CD4-positive, CD25-positive, alpha-beta regulatory T cell (primary cell): ENCODE data around the gene DGKZ. TPM values are rescaled to one million over a fixed set of nuclear protein-coding genes. Genes with fewer than 3 reads are reported as not detected.

ENCODE experiments used
- ATAC-seq, 2 donors: fragments of 150-1000 bp; cut with Tn5 transposase; one replicate each; pipeline ENCODE4 v1.10.0; 2021; ENCODE audit warnings: low read depth in 2 of 2, moderate number of reproducible peaks in 2 of 2, moderate library complexity in 1 of 2
- DNase-seq, 3 donors: peaks; one replicate each; pipeline versions ENCODE4 v3.0.0 to v3.0.0-alpha.2; 2012 to 2022; ENCODE audit warnings: mixed read lengths in 1 of 3
- H3K27ac ChIP-seq: one replicate; pipeline ENCODE4 v1.7.0; 2013; ENCODE audit warnings: mild to moderate bottlenecking, low read length; ENCODE audit not compliant: insufficient read depth, poor library complexity, severe bottlenecking
- H3K27me3 ChIP-seq: one replicate; pipeline ENCODE4 v1.7.0; 2013; ENCODE audit warnings: low read length; ENCODE audit not compliant: control insufficient read depth, insufficient read depth
- H3K36me3 ChIP-seq: one replicate; pipeline ENCODE4 v1.7.0; 2013; ENCODE audit warnings: mild to moderate bottlenecking, low read length, moderate library complexity; ENCODE audit not compliant: control insufficient read depth, insufficient read depth
- H3K4me1 ChIP-seq: 2 replicates; pipeline ENCODE4 v1.7.0; 2013; ENCODE audit warnings: mild to moderate bottlenecking, low read length; ENCODE audit not compliant: insufficient read depth, control insufficient read depth, poor library complexity, severe bottlenecking
- H3K4me3 ChIP-seq: one replicate; pipeline ENCODE4 v1.7.0; 2013; ENCODE audit warnings: low read depth, mild to moderate bottlenecking, low read length, moderate library complexity
- H3K9me3 ChIP-seq, 2 experiments: 1 replicate in 1 of 2; 2 replicates in 1 of 2; pipeline ENCODE4 v1.7.0; 2013; ENCODE audit warnings: low read length in 2 of 2, mild to moderate bottlenecking in 1 of 2, moderate library complexity in 1 of 2; ENCODE audit not compliant: control insufficient read depth in 2 of 2
- H3K27ac Mint-ChIP-seq, 3 donors: one replicate each; pipeline ENCODE4 v1.8.0; 2020 to 2022; ENCODE audit warnings: mild to moderate bottlenecking in 3 of 3, mixed read lengths in 3 of 3, moderate library complexity in 2 of 3
- H3K27me3 Mint-ChIP-seq: one replicate; pipeline ENCODE4 v1.8.0; 2022; ENCODE audit warnings: mild to moderate bottlenecking, mixed read lengths
- H3K36me3 Mint-ChIP-seq: one replicate; pipeline ENCODE4 v1.8.0; 2020; ENCODE audit warnings: mixed read lengths
- H3K4me1 Mint-ChIP-seq, 4 donors: one replicate each; pipeline ENCODE4 v1.8.0; 2020 to 2022; ENCODE audit warnings: mixed read lengths in 4 of 4, mild to moderate bottlenecking in 1 of 4
- H3K4me3 Mint-ChIP-seq, 4 donors: one replicate each; pipeline ENCODE4 v1.8.0; 2020 to 2022; ENCODE audit warnings: mild to moderate bottlenecking in 4 of 4, mixed read lengths in 4 of 4, moderate library complexity in 3 of 4
- H3K9me3 Mint-ChIP-seq, 7 donors: one replicate each; pipeline ENCODE4 v1.8.0; 2020 to 2022; ENCODE audit warnings: mixed read lengths in 7 of 7, mild to moderate bottlenecking in 3 of 7, moderate library complexity in 2 of 7
- polyA plus RNA-seq, 4 donors: library from polyadenylated mRNA; unstranded; fragments of 300-500 nt; fragmentation: Illumina TruSeq; gene quantifications; one replicate each; pipeline ENCODE4 v1.2.3, GENCODE V29; 2021
- total RNA-seq: library from RNA; stranded (reverse); gene quantifications from one replicate; pipeline ENCODE4 v1.2.3, GENCODE V29; 2022

DGKZ gene
- total and polyA plus RNA-seq, 5 donors from 2014 or later: 36.6 to 234 (median 46.3) TPM

- Mint-ChIP-seq H3K27ac (peak overlapping the region in 1 of 3 donors; percentile 92), H3K4me3 (peak overlapping the region; percentile 73 to 91 (median 87)), H3K4me1 (peaks cover 0 to 70% (median 24%) of the 10 kb centered on the region in 4 donors), H3K36me3 (peaks cover 4% of the 10 kb centered on the region), H3K9me3 (peaks cover 0 to 2% (median 0%) of the 10 kb centered on the region in 7 donors), H3K27me3 (peaks cover 33% of the 10 kb centered on the region)
- Histone ChIP-seq H3K36me3 (no peaks in the 10 kb centered on the region), H3K27ac (no peak overlapping the region), H3K4me1 (peaks cover 43% of the 10 kb centered on the region), H3K4me3 (no peak overlapping the region), H3K9me3 (no peaks in the 10 kb centered on the region), H3K27me3 (peaks cover 2% of the 10 kb centered on the region)
- ATAC-seq (no peak), DNase-seq (no peak)
Measured at GRCh38 chr11:46334211-46334610, 13.1 kb upstream of the DGKZ start.

DNA sequence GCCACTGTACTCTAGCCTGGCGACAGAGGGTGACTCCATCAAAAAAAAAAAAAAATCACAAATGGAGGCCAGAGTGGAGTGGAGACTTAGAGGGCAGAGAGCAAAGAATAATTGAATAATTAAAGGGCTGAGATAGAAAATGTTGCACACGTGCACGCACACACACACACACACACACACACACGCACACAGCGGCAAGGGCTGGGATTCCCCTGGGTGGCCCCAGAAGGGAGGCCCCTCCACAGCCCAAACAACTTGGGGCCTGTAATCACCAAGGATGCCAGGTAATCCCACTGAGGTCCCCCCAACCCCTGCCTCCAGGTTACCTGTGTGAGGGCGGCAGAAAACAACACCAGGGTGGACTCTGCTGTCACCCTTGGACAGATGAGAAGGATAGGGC, 12.0 kb upstream of the DGKZ start:
- H3K4me3 Mint-ChIP-seq: peak overlapping the region in 1 of 4 donors; percentile 70
- ATAC-seq (no peak), DNase-seq (no peak)
- Histone ChIP-seq H3K9me3 (no peaks in the 10 kb centered on the region), H3K4me1 (peaks cover 37% of the 10 kb centered on the region), H3K27me3 (peaks cover 2% of the 10 kb centered on the region), H3K36me3 (no peaks in the 10 kb centered on the region), H3K4me3 (no peak overlapping the region), H3K27ac (no peak overlapping the region)
- H3K4me1 Mint-ChIP-seq: peaks cover 0 to 67% (median 24%) of the 10 kb centered on the region in 4 donors
- H3K27ac Mint-ChIP-seq: no peak overlapping the region
- peaks cover 33% of the 10 kb centered on the region for H3K27me3 Mint-ChIP-seq
- peaks cover 4% of the 10 kb centered on the region for H3K36me3 Mint-ChIP-seq
- H3K9me3 Mint-ChIP-seq: peaks cover 0 to 2% (median 0%) of the 10 kb centered on the region in 7 donors

DNA sequence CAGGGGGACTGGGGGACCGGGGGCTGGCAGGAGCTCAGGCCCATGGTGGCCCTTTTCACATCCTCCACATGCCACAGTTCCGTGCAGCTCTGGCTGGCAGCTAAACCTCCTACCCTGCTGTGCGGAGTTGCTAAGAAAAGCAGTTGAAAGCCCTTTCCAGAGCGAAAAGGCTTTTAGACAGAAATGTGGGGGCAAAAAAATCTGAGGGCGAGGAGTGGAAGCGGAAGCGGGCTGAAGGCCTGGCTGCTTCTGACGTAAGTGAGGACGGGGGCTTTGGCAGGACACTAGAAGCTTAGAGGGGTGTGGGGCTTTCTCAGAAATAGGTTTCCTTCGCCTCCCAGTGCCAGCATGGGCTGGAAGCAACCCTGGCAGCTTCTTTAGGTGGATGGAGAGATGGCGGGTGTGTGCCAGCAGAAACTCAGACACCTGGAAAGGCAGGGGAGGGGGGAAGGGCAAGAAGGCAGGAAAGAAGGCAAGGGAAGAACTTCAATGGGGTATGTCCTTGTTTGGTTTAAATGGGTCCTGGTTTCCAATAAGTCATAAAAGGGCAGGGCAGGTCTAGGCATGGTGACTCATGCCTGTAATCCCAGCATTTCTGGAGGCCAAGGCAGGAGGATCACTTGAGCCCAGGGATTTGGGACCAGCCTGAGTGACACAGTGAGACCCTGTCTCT, 11.2 kb upstream of the DGKZ start:
- H3K4me3 Mint-ChIP-seq: peak overlapping the region in 3 of 4 donors; percentile 31 to 68 (median 35)
- Histone ChIP-seq H3K27ac (no peak overlapping the region), H3K36me3 (no peaks in the 10 kb centered on the region), H3K4me1 (peaks cover 29% of the 10 kb centered on the region), H3K27me3 (peaks cover 2% of the 10 kb centered on the region), H3K4me3 (no peak overlapping the region), H3K9me3 (no peaks in the 10 kb centered on the region)
- DNase-seq: no peak
- peaks cover 0 to 2% (median 0%) of the 10 kb centered on the region in 7 donors for H3K9me3 Mint-ChIP-seq
- peak overlapping the region in 2 of 3 donors; percentile 11 to 88 for H3K27ac Mint-ChIP-seq
- peaks cover 33% of the 10 kb centered on the region for H3K27me3 Mint-ChIP-seq
- ATAC-seq: no peak
- H3K36me3 Mint-ChIP-seq: peaks cover 4% of the 10 kb centered on the region
- H3K4me1 Mint-ChIP-seq: peaks cover 0 to 67% (median 18%) of the 10 kb centered on the region in 4 donors

GRCh38 chr11:46336563-46337180, 10.6 kb upstream of the DGKZ start:
- peaks cover 0 to 67% (median 14%) of the 10 kb centered on the region in 4 donors for H3K4me1 Mint-ChIP-seq
- Histone ChIP-seq H3K27ac (no peak overlapping the region), H3K27me3 (peaks cover 2% of the 10 kb centered on the region), H3K9me3 (no peaks in the 10 kb centered on the region), H3K36me3 (no peaks in the 10 kb centered on the region), H3K4me3 (no peak overlapping the region), H3K4me1 (peaks cover 28% of the 10 kb centered on the region)
- H3K27me3 Mint-ChIP-seq: peaks cover 30% of the 10 kb centered on the region
- no peak overlapping the region for H3K27ac Mint-ChIP-seq
- peak overlapping the region in 1 of 4 donors; percentile 35 for H3K4me3 Mint-ChIP-seq
- peaks cover 0 to 2% (median 0%) of the 10 kb centered on the region in 7 donors for H3K9me3 Mint-ChIP-seq
- peaks cover 4% of the 10 kb centered on the region for H3K36me3 Mint-ChIP-seq
- ATAC-seq: no peak
- DNase-seq: no peak

- Mint-ChIP-seq H3K36me3 (peaks cover 4% of the 10 kb centered on the region), H3K9me3 (peaks cover 0 to 2% (median 0%) of the 10 kb centered on the region in 7 donors), H3K27ac (peak overlapping the region in 1 of 3 donors; percentile 34), H3K4me3 (peak overlapping the region in 1 of 4 donors; percentile 93), H3K4me1 (peaks cover 0 to 69% (median 19%) of the 10 kb centered on the region in 4 donors), H3K27me3 (peaks cover 24% of the 10 kb centered on the region)
- DNase-seq (no peak), ATAC-seq (no peak)
- Histone ChIP-seq H3K4me1 (peaks cover 28% of the 10 kb centered on the region), H3K9me3 (no peaks in the 10 kb centered on the region), H3K27ac (no peak overlapping the region), H3K27me3 (peaks cover 2% of the 10 kb centered on the region), H3K4me3 (no peak overlapping the region), H3K36me3 (no peaks in the 10 kb centered on the region)
Measured at GRCh38 chr11:46337626-46338345, 9.5 kb upstream of the DGKZ start.

DNA sequence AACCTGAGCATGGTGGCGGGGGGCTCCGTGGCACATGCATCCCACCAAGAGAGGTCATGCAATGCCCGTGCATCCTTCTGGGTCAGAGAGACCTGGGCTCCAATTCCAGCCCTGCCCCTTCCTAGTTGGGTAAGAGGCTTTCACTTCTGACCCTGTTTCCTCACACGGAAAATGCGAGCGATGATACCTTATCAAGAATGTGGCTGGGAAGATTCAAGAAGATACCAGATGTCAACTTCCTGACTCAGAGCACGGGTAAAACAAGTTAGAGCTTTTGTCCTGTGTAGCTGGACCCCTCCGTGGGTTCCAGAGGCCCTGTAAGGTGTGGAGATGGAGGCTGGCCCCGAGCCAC, 8.7 kb upstream of the DGKZ start:
- peaks cover 2% of the 10 kb centered on the region for H3K27me3 ChIP-seq
- peaks cover 22% of the 10 kb centered on the region for H3K4me1 ChIP-seq
- peaks cover 30% of the 10 kb centered on the region for H3K27me3 Mint-ChIP-seq
- peak overlapping the region in 1 of 4 donors; percentile 47 for H3K4me3 Mint-ChIP-seq
- H3K4me3 ChIP-seq: no peak overlapping the region
- no peak for ATAC-seq
- peaks cover 0 to 2% (median 0%) of the 10 kb centered on the region in 7 donors for H3K9me3 Mint-ChIP-seq
- peaks cover 4% of the 10 kb centered on the region for H3K36me3 Mint-ChIP-seq
- peaks cover 0 to 75% (median 25%) of the 10 kb centered on the region in 4 donors for H3K4me1 Mint-ChIP-seq
- no peak overlapping the region for H3K27ac ChIP-seq
- no peak for DNase-seq
- peak overlapping the region in 1 of 3 donors; percentile 59 for H3K27ac Mint-ChIP-seq
- no peaks in the 10 kb centered on the region for H3K36me3 ChIP-seq
- H3K9me3 ChIP-seq: no peaks in the 10 kb centered on the region

GRCh38 chr11:46338988-46339666, 8.1 kb upstream of the DGKZ start:
- H3K4me1 ChIP-seq: peaks cover 17% of the 10 kb centered on the region
- Mint-ChIP-seq H3K4me3 (peak overlapping the region in 1 of 4 donors; percentile 47), H3K27me3 (peaks cover 25% of the 10 kb centered on the region), H3K27ac (no peak overlapping the region), H3K36me3 (peaks cover 4% of the 10 kb centered on the region), H3K4me1 (peaks cover 0 to 77% (median 29%) of the 10 kb centered on the region in 4 donors), H3K9me3 (peaks cover 0 to 2% (median 0%) of the 10 kb centered on the region in 7 donors)
- H3K27ac ChIP-seq: no peak overlapping the region
- H3K9me3 ChIP-seq: no peaks in the 10 kb centered on the region
- H3K4me3 ChIP-seq: no peak overlapping the region
- no peak for DNase-seq
- no peaks in the 10 kb centered on the region for H3K36me3 ChIP-seq
- ATAC-seq: no peak
- H3K27me3 ChIP-seq: peaks cover under 1% of the 10 kb centered on the region
